Measurements from ENCODE around the gene RORC. TPM values are rescaled to one million over a fixed set of nuclear protein-coding genes. Genes with fewer than 3 reads are reported as not detected.

The RORC gene
- total RNA-seq, 2 experiments from 2014 or later: 3.8 to 3.9 TPM

GRCh38 chr1:151827853-151828252, 3.7 kb downstream of the RORC start:
- DNase-seq: peak; percentile 54
- ChIA-PET CTCF (interaction anchor here (0.9 to 1.4 kb wide), 3 partner anchors 9 to 38 kb away, joined by 3 to 7 read pairs (median 6); partner anchors contain the start of gene TDRKH), POLR2A (interaction anchor here (0.6 kb wide), 1 partner anchor 8 kb away, joined by 3 read pairs; no protein-coding TSS in a partner anchor)
- H3K9me3 Mint-ChIP-seq (ENCODE audit: low read depth): no peaks in the 10 kb centered on the region
- peaks cover 74% of the 10 kb centered on the region for H3K4me1 Mint-ChIP-seq
- ATAC-seq: no peak
- intact Hi-C loops (cut with DNase I, micrococcal nuclease): loop anchor here (2.0 kb wide), 2 partner anchors 37 to 233 kb away; partner anchors contain the start of gene TDRKH (in 2 of the 2)
- peak overlapping the region; percentile 7 for H3K4me3 Mint-ChIP-seq
- H3K27ac Mint-ChIP-seq: peak overlapping the region; percentile 73
- H3K27me3 Mint-ChIP-seq: no peaks in the 10 kb centered on the region
- H3K36me3 Mint-ChIP-seq (ENCODE audit: low read depth): no peaks in the 10 kb centered on the region

GRCh38 chr1:151825751-151826660, 5.6 kb downstream of the RORC start:
- ChIA-PET CTCF (interaction anchor here (0.6 to 2.5 kb wide), 4 partner anchors 10 to 1655 kb away, joined by 3 to 10 read pairs (median 6); partner anchors contain the start of gene TDRKH), POLR2A (interaction anchor here (0.7 kb wide), 1 partner anchor 775 kb away, joined by 3 read pairs; no protein-coding TSS in a partner anchor)
- Mint-ChIP-seq H3K27me3 (no peaks in the 10 kb centered on the region), H3K27ac (peak overlapping the region; percentile 71), H3K36me3 (ENCODE audit: low read depth) (no peaks in the 10 kb centered on the region), H3K9me3 (ENCODE audit: low read depth) (no peaks in the 10 kb centered on the region), H3K4me1 (peaks cover 79% of the 10 kb centered on the region), H3K4me3 (peak overlapping the region; percentile 65)
- no peak for ATAC-seq
- peak; percentile 61 for DNase-seq
- intact Hi-C loops (cut with DNase I, micrococcal nuclease): no loop called here

DNA sequence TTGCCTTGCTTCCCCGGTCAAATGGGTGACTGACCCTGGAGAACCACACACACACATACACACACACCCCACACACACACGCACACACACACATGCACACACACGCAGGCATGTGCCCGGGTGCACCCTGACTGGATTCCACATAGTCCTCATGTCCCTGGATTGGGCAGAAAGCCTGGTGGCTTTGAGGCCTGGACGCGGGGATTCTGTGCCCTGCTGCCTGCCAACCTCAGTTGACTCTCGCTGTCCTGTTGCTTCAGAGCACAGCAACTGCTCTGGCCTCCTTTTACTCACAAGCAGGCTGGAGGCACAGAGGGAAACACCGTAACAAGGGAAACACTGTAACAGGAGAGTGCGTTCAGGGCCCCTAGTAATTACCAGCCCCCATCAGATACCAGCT, 6.4 kb downstream of the RORC start:
- CTCF ChIA-PET: interaction anchor here (1.0 to 2.5 kb wide), 3 partner anchors 11 to 35 kb away, joined by 3 to 10 read pairs (median 7); partner anchors contain the start of gene TDRKH
- DNase-seq (no peak), ATAC-seq (no peak)
- H3K4me3 Mint-ChIP-seq: peak overlapping the region; percentile 65
- no peaks in the 10 kb centered on the region for H3K36me3 Mint-ChIP-seq (ENCODE audit: low read depth)
- H3K27ac Mint-ChIP-seq: peak overlapping the region; percentile 71
- POLR2A ChIA-PET: interaction anchor here (0.6 kb wide), 1 partner anchor 548 kb away, joined by 3 read pairs; no protein-coding TSS in a partner anchor
- H3K4me1 Mint-ChIP-seq: peaks cover 79% of the 10 kb centered on the region
- no peaks in the 10 kb centered on the region for H3K27me3 Mint-ChIP-seq
- intact Hi-C loops (cut with DNase I, micrococcal nuclease): no loop called here
- no peaks in the 10 kb centered on the region for H3K9me3 Mint-ChIP-seq (ENCODE audit: low read depth)

GRCh38 chr1:151823175-151823574, 8.4 kb downstream of the RORC start:
- H3K27ac Mint-ChIP-seq: peak overlapping the region; percentile 73
- CTCF ChIA-PET: interaction anchor here (0.6 to 3.2 kb wide), 4 partner anchors 10 to 501 kb away, joined by 3 to 19 read pairs (median 5); partner anchors contain the start of genes FLG, MRPL9 and RORC

GRCh38 chr1:151822404-151822803, 9.2 kb downstream of the RORC start:
- Mint-ChIP-seq H3K36me3 (ENCODE audit: low read depth) (no peaks in the 10 kb centered on the region), H3K27ac (peak overlapping the region; percentile 73), H3K4me1 (peaks cover 73% of the 10 kb centered on the region), H3K9me3 (ENCODE audit: low read depth) (no peaks in the 10 kb centered on the region), H3K27me3 (no peaks in the 10 kb centered on the region), H3K4me3 (peak overlapping the region; percentile 9)
- intact Hi-C loops (cut with DNase I, micrococcal nuclease): loop anchor here in 1 of 2 experiments (1.0 kb wide), 1 partner anchor 32 kb away; the partner anchor contains the start of gene TDRKH
- ATAC-seq: peak; percentile 38
- ChIA-PET POLR2A (interaction anchor here (0.6 to 1.1 kb wide), 3 partner anchors 24 to 539 kb away, joined by 3 to 4 read pairs (median 3); partner anchors contain the start of gene MRPL9), CTCF (interaction anchor here (0.6 to 3.2 kb wide), 7 partner anchors 11 to 727 kb away, joined by 3 to 19 read pairs (median 4); partner anchors contain the start of gene RORC)
- DNase-seq: peak; percentile 83

More at GRCh38 chr1:151823175-151823574, 8.4 kb downstream of the RORC start:
- intact Hi-C loops (cut with DNase I, micrococcal nuclease): no loop called here
- Mint-ChIP-seq H3K4me1 (peaks cover 73% of the 10 kb centered on the region), H3K4me3 (peak overlapping the region; percentile 9), H3K36me3 (ENCODE audit: low read depth) (no peaks in the 10 kb centered on the region), H3K9me3 (ENCODE audit: low read depth) (no peaks in the 10 kb centered on the region), H3K27me3 (no peaks in the 10 kb centered on the region)
- no peak for DNase-seq
- ATAC-seq: no peak
- POLR2A ChIA-PET: interaction anchor here (0.6 kb wide), 1 partner anchor 540 kb away, joined by 3 read pairs; no protein-coding TSS in a partner anchor

DNA sequence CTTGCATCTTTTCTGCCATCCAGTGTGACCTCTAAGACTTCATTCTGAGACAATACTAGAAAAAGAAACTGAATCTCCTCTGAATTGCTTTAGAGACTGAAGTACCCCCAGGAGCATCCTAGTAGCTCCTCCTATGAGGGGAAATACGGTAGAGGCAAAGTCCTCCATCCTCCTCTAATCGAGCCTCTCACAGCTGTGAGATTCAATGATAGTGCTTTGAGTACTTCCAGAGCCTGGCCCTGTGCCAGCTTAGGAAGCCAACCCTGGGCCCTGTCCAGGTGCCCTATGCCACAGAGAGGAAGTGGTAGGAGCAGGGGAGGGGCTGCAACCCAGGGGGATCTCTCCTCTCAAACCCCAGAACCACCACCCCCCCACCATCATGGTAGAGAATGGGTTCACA, 10.7 kb downstream of the RORC start:
- intact Hi-C loops (cut with DNase I, micrococcal nuclease): no loop called here
- ATAC-seq: peak; percentile 36

GRCh38 chr1:151819976-151820623, 11.5 kb downstream of the RORC start:
- DNase-seq (peak; percentile 75), ATAC-seq (peak; percentile 71)
- no peaks in the 10 kb centered on the region for H3K9me3 Mint-ChIP-seq (ENCODE audit: low read depth)
- H3K27ac Mint-ChIP-seq: peak overlapping the region; percentile 83
- CTCF ChIA-PET: interaction anchor here (0.7 to 2.4 kb wide), 5 partner anchors 10 to 127 kb away, joined by 3 to 8 read pairs (median 4); no protein-coding TSS in a partner anchor
- H3K27me3 Mint-ChIP-seq: no peaks in the 10 kb centered on the region
- H3K4me1 Mint-ChIP-seq: peaks cover 75% of the 10 kb centered on the region
- POLR2A ChIA-PET: interaction anchor here (0.6 to 1.7 kb wide), 5 partner anchors 8 to 584 kb away, joined by 3 to 11 read pairs (median 3); partner anchors contain the start of genes CGN and TDRKH
- no peaks in the 10 kb centered on the region for H3K36me3 Mint-ChIP-seq (ENCODE audit: low read depth)
- peak overlapping the region; percentile 30 for H3K4me3 Mint-ChIP-seq
- intact Hi-C loops (cut with DNase I, micrococcal nuclease): no loop called here

More for the DNA sequence above, 10.7 kb downstream of the RORC start:
- H3K36me3 Mint-ChIP-seq (ENCODE audit: low read depth): no peaks in the 10 kb centered on the region
- no peaks in the 10 kb centered on the region for H3K9me3 Mint-ChIP-seq (ENCODE audit: low read depth)
- no peaks in the 10 kb centered on the region for H3K27me3 Mint-ChIP-seq
- peak overlapping the region; percentile 83 for H3K27ac Mint-ChIP-seq
- DNase-seq: no peak
- ChIA-PET POLR2A (interaction anchor here (0.6 to 1.7 kb wide), 3 partner anchors 62 to 585 kb away, joined by 3 to 5 read pairs (median 3); partner anchors contain the start of gene CGN), CTCF (interaction anchor here (0.6 to 3.2 kb wide), 9 partner anchors 10 to 227 kb away, joined by 3 to 19 read pairs (median 4); partner anchors contain the start of gene RORC)
- peaks cover 76% of the 10 kb centered on the region for H3K4me1 Mint-ChIP-seq
- H3K4me3 Mint-ChIP-seq: peak overlapping the region; percentile 30

DNA sequence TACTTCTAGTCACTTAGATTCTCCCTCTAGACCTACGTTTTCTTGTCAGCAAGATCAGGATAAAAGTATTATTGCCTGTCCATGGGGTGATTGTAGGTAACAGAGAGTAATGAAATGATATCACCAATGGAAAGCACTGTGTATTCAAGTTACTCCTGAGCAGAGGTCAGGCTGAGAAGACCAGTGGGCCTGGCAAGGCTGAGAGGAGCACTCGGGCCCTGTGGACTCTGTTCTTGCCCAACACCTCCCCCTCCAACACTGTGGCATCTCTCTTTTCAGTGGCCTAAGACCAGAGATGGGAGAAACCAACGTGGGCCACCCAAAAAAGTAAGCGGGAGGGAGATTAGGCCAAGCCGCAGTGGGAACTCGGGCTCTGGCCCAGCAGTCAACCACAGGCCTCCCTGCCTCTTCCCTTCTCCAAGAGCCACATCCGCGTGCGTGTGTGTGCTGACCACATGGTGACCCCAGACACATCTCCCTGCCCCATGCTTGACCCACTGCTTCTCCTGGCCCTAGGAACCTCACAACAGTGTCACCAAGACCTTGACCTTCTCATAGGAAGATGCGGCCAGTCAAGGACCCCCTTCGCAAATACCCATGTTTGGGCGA, 12.3 kb downstream of the RORC start:
- Mint-ChIP-seq H3K27me3 (no peaks in the 10 kb centered on the region), H3K4me3 (no peak overlapping the region), H3K27ac (peak overlapping the region; percentile 74), H3K4me1 (peaks cover 78% of the 10 kb centered on the region), H3K36me3 (ENCODE audit: low read depth) (no peaks in the 10 kb centered on the region), H3K9me3 (ENCODE audit: low read depth) (no peaks in the 10 kb centered on the region)
- ChIA-PET CTCF (interaction anchor here (2.1 to 2.4 kb wide), 2 partner anchors 9 to 11 kb away, joined by 8 read pairs; no protein-coding TSS in a partner anchor), POLR2A (interaction anchor here (0.7 to 1.0 kb wide), 2 partner anchors 9 to 29 kb away, joined by 3 to 11 read pairs; partner anchors contain the start of gene TDRKH)
- no peak for ATAC-seq
- no peak for DNase-seq
- intact Hi-C loops (cut with DNase I, micrococcal nuclease): no loop called here

DNA sequence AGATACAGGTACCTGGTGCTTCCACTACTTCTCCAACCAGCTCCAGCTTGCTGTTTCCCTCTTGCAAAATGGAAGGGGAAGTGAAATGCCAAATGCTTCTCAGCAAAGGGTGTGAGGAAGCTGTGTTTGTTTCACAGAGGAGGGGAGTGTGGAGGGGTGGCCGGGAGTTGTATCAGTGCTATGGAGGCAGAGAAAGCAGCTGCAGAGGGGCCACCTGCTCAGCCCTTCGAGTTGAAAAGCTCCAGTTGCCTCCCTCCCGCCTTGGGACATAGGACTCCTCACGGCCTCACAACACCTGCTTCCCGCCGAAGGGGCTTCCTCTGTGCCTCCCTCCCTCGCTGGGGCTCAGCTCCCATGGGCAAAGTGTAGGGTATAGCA, 14.3 kb downstream of the RORC start:
- peaks cover 69% of the 10 kb centered on the region for H3K4me1 Mint-ChIP-seq
- ChIA-PET CTCF (interaction anchor here (0.7 to 1.6 kb wide), 4 partner anchors 9 to 55 kb away, joined by 3 to 4 read pairs (median 4); no protein-coding TSS in a partner anchor), POLR2A (no interaction called here)
- intact Hi-C loops (cut with DNase I, micrococcal nuclease): no loop called here
- no peaks in the 10 kb centered on the region for H3K36me3 Mint-ChIP-seq (ENCODE audit: low read depth)
- DNase-seq (no peak), ATAC-seq (no peak)
- no peak overlapping the region for H3K27ac Mint-ChIP-seq
- no peaks in the 10 kb centered on the region for H3K27me3 Mint-ChIP-seq
- no peak overlapping the region for H3K4me3 Mint-ChIP-seq
- no peaks in the 10 kb centered on the region for H3K9me3 Mint-ChIP-seq (ENCODE audit: low read depth)

Data from activated CD4-positive, alpha-beta T cell treated with anti-CD3 and anti-CD28 coated beads for 36 hours (primary cell).